Activated CD8-positive, alpha-beta memory T cell treated with anti-CD3 and anti-CD28 coated beads, Interleukin-2, amount 10 ng/mL, durations not matched to agents 7 days and 5 days (primary cell): ENCODE measurements around the gene ZFAND3. TPM values are rescaled to one million over a fixed set of nuclear protein-coding genes. Genes with fewer than 3 reads are reported as not detected.

Experiments used
- ATAC-seq: fragments of 150-1000 bp; cut with Tn5 transposase; one replicate; pipeline ENCODE4 v1.10.0; 2021; ENCODE audit warnings: moderate library complexity
- CTCF ChIA-PET: fragments of 350-600 bp; sonication (Branson Sonifier 250); formaldehyde crosslinking; loops from one replicate; lab custom pipeline; 2021; ENCODE audit warnings: antibody characterized with exemption; lab: Charles Lee
- DNase-seq: peaks from one replicate; pipeline ENCODE4 v3.0.0-alpha.2; 2020
- H3K27ac Mint-ChIP-seq: one replicate; pipeline ENCODE4 v1.8.0; 2021; ENCODE audit warnings: mild to moderate bottlenecking, mixed read lengths
- H3K27me3 Mint-ChIP-seq: one replicate; pipeline ENCODE4 v1.8.0; 2021; ENCODE audit warnings: mixed read lengths
- H3K36me3 Mint-ChIP-seq: one replicate; pipeline ENCODE4 v1.8.0; 2021; ENCODE audit warnings: mild to moderate bottlenecking, mixed read lengths
- H3K4me1 Mint-ChIP-seq: one replicate; pipeline ENCODE4 v1.8.0; 2021; ENCODE audit warnings: mixed read lengths
- H3K4me3 Mint-ChIP-seq: one replicate; pipeline ENCODE4 v1.8.0; 2021; ENCODE audit warnings: mild to moderate bottlenecking, moderate library complexity, mixed read lengths
- H3K9me3 Mint-ChIP-seq: one replicate; pipeline ENCODE4 v1.8.0; 2022; ENCODE audit warnings: low read depth, mixed read lengths
- total RNA-seq, 2 experiments: library from RNA; stranded (reverse); gene quantifications; one replicate each; pipeline ENCODE4 v1.2.3, GENCODE V29; 2021

Gene ZFAND3
- total RNA-seq, 2 experiments from 2014 or later, result 30.9 to 34.4 TPM

DNA sequence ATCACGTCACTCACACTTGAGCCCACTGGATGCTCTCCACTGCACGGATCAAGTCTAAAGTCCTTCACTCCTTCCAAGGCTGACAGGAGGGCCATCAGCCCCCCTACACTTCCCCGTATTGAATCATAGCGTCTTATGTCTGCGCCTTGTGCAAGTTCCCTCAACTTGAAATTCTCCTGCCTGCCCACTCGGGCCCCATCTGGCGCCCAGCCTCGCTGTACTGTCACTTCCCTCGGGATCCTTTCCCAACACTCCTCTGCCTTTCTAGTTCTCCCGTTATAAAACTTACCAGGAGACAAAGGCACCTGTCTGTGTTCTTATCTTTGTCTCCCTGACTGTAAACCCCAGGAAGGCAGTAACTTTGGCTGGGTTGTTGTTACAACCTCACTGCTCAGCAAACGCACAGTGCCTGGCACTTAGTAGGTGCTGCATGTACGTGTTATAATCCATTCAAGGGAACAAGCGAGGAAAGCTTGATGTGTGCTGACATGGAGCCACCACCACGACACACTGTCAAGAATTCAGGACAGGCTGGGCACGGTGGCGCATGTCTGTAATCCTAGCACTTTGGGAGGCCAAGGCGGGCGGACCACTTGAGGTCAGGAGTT is 33.8 kb upstream of the ZFAND3 start:
- Mint-ChIP-seq H3K9me3 (no peaks in the 10 kb centered on the region), H3K4me3 (no peak overlapping the region), H3K27me3 (peaks cover 43% of the 10 kb centered on the region), H3K36me3 (no peaks in the 10 kb centered on the region), H3K27ac (no peak overlapping the region), H3K4me1 (peaks cover 11% of the 10 kb centered on the region)
- no peak for DNase-seq
- CTCF ChIA-PET, result no interaction called here
- no peak for ATAC-seq

GRCh38 chr6:37787216-37787615 is 32.3 kb upstream of the ZFAND3 start:
- Mint-ChIP-seq H3K4me1 (peaks cover 16% of the 10 kb centered on the region), H3K4me3 (no peak overlapping the region), H3K9me3 (no peaks in the 10 kb centered on the region), H3K36me3 (no peaks in the 10 kb centered on the region), H3K27ac (no peak overlapping the region), H3K27me3 (peaks cover 38% of the 10 kb centered on the region)
- CTCF ChIA-PET, result interaction anchor here (0.6 kb wide), 1 partner anchor 87 kb away, joined by 3 read pairs; no protein-coding TSS in a partner anchor
- DNase-seq (no peak), ATAC-seq (no peak)

GRCh38 chr6:37788259-37788658 is 31.3 kb upstream of the ZFAND3 start:
- Mint-ChIP-seq H3K9me3 (no peaks in the 10 kb centered on the region), H3K4me3 (no peak overlapping the region), H3K36me3 (no peaks in the 10 kb centered on the region), H3K27me3 (peaks cover 32% of the 10 kb centered on the region), H3K27ac (no peak overlapping the region), H3K4me1 (peaks cover 12% of the 10 kb centered on the region)
- CTCF ChIA-PET, result no interaction called here
- ATAC-seq, result no peak
- no peak for DNase-seq

GRCh38 chr6:37791156-37791919 is 28.2 kb upstream of the ZFAND3 start:
- Mint-ChIP-seq H3K4me3 (no peak overlapping the region), H3K27ac (no peak overlapping the region), H3K27me3 (peaks cover 5% of the 10 kb centered on the region), H3K4me1 (peaks cover 5% of the 10 kb centered on the region), H3K36me3 (no peaks in the 10 kb centered on the region), H3K9me3 (no peaks in the 10 kb centered on the region)
- DNase-seq (peak; percentile 88), ATAC-seq (peak; percentile 100)
- CTCF ChIA-PET, result interaction anchor here (0.6 to 1.4 kb wide), 9 partner anchors 20 to 930 kb away, joined by 3 to 8 read pairs (median 3); partner anchors contain the start of gene ZFAND3

DNA sequence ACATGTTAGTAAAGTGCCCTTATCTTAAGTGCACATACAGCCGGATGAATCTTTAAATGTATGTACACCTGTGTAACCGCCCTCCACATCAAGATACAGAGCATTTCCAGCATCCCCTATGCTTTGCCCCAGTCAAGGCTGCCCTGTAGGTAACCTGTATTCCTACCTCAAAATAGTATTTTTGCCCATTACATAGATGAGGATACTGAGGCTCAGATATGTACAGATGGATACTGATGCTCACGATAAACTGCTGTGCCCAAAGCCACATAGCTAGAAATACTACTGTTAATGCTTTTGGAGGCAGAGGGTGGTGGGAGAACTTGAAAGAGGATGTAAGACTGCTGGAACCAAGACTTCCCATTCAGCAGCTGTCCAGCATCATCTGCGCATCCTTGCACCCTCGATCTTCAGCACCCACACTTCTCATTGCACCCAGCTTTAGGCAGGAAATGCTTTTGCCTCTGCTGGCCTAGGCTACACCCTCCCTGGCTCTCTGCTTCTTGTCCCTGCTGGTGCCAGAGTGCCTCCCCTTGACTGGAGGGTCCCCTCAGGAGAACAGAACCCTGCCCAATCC is 27.0 kb upstream of the ZFAND3 start:
- Mint-ChIP-seq H3K4me1 (peaks cover 5% of the 10 kb centered on the region), H3K27me3 (peaks cover 5% of the 10 kb centered on the region), H3K9me3 (no peaks in the 10 kb centered on the region), H3K36me3 (no peaks in the 10 kb centered on the region), H3K4me3 (no peak overlapping the region), H3K27ac (no peak overlapping the region)
- ATAC-seq (no peak), DNase-seq (no peak)
- CTCF ChIA-PET, result interaction anchor here (0.7 to 1.0 kb wide), 4 partner anchors 53 to 929 kb away, joined by 3 to 5 read pairs (median 4); no protein-coding TSS in a partner anchor

GRCh38 chr6:37793067-37793466 is 26.5 kb upstream of the ZFAND3 start:
- CTCF ChIA-PET, result no interaction called here
- H3K36me3 Mint-ChIP-seq, result no peaks in the 10 kb centered on the region

DNA sequence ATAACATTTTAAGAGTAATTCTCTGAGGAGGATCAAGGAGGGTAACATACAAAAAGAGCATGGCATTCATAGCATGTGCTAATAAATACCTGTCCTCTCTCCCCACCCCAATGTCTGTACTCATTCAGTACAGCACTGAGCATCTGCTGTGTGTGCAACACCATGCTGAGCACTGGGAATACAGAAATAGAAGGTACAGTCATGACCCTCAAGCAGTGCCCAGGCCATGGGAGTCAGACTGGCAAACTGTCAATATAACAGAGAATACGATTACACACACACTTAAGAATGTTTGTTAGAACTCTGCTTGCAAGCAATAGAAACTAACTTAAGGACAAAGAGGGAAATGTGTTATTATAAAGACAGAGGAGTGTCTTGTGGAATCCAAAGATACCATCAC is 24.7 kb upstream of the ZFAND3 start:
- CTCF ChIA-PET, result interaction anchor here (1.2 kb wide), 1 partner anchor 103 kb away, joined by 3 read pairs; no protein-coding TSS in a partner anchor

More at GRCh38 chr6:37793067-37793466, 26.5 kb upstream of the ZFAND3 start:
- Mint-ChIP-seq H3K4me1 (peaks cover 5% of the 10 kb centered on the region), H3K27me3 (no peaks in the 10 kb centered on the region), H3K4me3 (no peak overlapping the region), H3K27ac (no peak overlapping the region), H3K9me3 (no peaks in the 10 kb centered on the region)
- DNase-seq (no peak), ATAC-seq (no peak)

GRCh38 chr6:37798436-37799262 is 20.9 kb upstream of the ZFAND3 start:
- Mint-ChIP-seq H3K4me1 (peaks cover 2% of the 10 kb centered on the region), H3K27me3 (no peaks in the 10 kb centered on the region), H3K27ac (no peak overlapping the region), H3K36me3 (no peaks in the 10 kb centered on the region), H3K9me3 (no peaks in the 10 kb centered on the region), H3K4me3 (no peak overlapping the region)
- DNase-seq (no peak), ATAC-seq (no peak)
- CTCF ChIA-PET, result no interaction called here

More for the DNA sequence above, 24.7 kb upstream of the ZFAND3 start:
- Mint-ChIP-seq H3K4me1 (peaks cover 5% of the 10 kb centered on the region), H3K4me3 (no peak overlapping the region), H3K27me3 (no peaks in the 10 kb centered on the region), H3K36me3 (no peaks in the 10 kb centered on the region), H3K27ac (no peak overlapping the region), H3K9me3 (no peaks in the 10 kb centered on the region)
- ATAC-seq, result no peak
- no peak for DNase-seq

DNA sequence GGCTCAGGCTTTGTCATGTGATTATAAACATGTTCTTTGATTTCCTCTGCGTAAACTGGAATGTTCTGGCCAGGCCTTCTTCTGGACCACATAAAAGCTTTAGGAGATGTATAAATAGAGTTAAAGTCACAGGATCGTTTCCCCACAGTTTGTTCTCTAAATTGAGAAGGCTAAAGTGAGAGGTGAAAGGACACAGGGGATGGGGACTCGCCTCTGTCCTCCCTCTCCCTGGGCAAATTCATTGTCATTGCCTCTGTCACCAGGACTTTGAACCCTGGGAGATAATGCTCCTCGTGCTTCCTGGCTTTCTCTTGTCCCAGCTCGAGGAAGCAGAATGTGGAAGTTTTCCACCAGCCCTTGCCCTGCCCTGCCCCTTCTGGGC is 20.3 kb upstream of the ZFAND3 start:
- DNase-seq (no peak), ATAC-seq (no peak)
- CTCF ChIA-PET, result no interaction called here
- peaks cover 2% of the 10 kb centered on the region for H3K4me1 Mint-ChIP-seq
- no peak overlapping the region for H3K27ac Mint-ChIP-seq
- no peaks in the 10 kb centered on the region for H3K9me3 Mint-ChIP-seq
- H3K36me3 Mint-ChIP-seq, result no peaks in the 10 kb centered on the region
- H3K27me3 Mint-ChIP-seq, result no peaks in the 10 kb centered on the region
- no peak overlapping the region for H3K4me3 Mint-ChIP-seq

DNA sequence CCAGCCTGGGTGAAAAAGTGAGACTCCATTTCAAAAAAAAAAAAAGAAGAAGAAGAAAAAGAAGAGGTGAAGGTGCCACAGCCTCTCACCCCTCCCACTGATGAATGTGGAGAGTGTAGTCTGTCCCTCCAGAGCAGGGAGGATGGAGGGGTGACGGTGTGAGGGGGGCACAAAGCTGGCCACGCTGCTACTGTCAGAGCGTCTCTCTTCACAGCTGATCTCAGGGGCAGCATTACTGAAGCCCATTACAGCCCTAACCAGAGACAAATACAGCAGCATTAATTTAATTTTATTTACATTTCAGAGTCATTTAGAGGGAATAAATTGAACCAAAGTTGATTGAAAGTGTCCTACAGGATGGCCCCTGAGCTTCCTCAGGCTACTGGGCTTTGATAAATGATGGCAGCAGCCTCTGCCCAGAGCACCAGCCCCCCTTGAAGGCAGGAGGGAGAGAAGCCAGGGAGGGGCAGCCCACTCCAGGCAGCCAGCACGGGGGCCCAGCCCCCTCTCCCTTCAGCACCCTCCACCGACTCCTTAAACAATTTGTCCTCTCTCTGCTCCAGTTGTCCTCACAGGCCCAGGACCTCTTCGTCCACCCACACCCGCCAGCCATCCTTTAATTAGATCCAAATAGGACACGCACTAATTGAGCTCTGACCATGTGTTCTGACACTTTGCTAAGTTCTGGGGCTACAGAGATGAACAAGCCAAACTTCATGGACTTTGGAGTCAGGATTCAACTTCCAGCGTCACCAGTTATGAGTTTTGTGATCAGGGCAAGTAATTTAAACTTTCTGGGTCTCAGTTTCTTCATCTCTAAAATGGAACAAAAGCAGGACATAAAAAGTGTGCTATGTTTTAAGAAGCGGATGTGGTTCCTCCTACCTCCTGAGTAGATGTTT is 18.6 kb upstream of the ZFAND3 start:
- CTCF ChIA-PET, result no interaction called here
- no peak overlapping the region for H3K27ac Mint-ChIP-seq
- no peak overlapping the region for H3K4me3 Mint-ChIP-seq
- H3K4me1 Mint-ChIP-seq, result peaks cover 6% of the 10 kb centered on the region
- no peaks in the 10 kb centered on the region for H3K36me3 Mint-ChIP-seq
- H3K27me3 Mint-ChIP-seq, result no peaks in the 10 kb centered on the region
- DNase-seq (no peak), ATAC-seq (no peak)
- H3K9me3 Mint-ChIP-seq, result no peaks in the 10 kb centered on the region

DNA sequence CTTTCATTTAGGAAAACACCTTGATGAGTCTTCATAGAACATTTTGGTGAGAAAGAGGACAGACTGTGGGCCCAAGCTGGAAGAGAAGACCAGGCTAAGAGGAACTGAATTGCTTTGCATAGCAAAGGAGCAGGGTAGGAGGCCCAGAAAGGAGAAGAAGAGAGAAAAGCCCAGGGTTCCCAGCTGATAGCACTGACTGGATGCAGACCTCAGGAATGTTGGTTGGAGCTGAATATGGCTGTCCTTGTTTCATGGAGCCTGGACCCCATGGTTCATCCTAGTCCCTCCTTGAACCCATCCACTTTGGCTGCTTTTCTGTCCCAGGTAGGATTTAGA is 18.0 kb upstream of the ZFAND3 start:
- H3K36me3 Mint-ChIP-seq, result no peaks in the 10 kb centered on the region
- H3K4me3 Mint-ChIP-seq, result no peak overlapping the region
- DNase-seq (no peak), ATAC-seq (no peak)
- H3K27me3 Mint-ChIP-seq, result peaks cover 4% of the 10 kb centered on the region
- H3K27ac Mint-ChIP-seq, result no peak overlapping the region
- peaks cover 6% of the 10 kb centered on the region for H3K4me1 Mint-ChIP-seq
- CTCF ChIA-PET, result no interaction called here
- no peaks in the 10 kb centered on the region for H3K9me3 Mint-ChIP-seq

- Mint-ChIP-seq H3K9me3 (no peaks in the 10 kb centered on the region), H3K4me1 (peaks cover 6% of the 10 kb centered on the region), H3K4me3 (no peak overlapping the region), H3K27ac (no peak overlapping the region), H3K27me3 (peaks cover 7% of the 10 kb centered on the region), H3K36me3 (no peaks in the 10 kb centered on the region)
- ATAC-seq, result no peak
- CTCF ChIA-PET, result no interaction called here
- no peak for DNase-seq
Measured at GRCh38 chr6:37802810-37803209, 16.7 kb upstream of the ZFAND3 start.
